CD8-positive, alpha-beta memory T cell (primary cell): ENCODE data around the gene SLC22A3. TPM values are rescaled to one million over a fixed set of nuclear protein-coding genes. Genes with fewer than 3 reads are reported as not detected.

ENCODE experiments used
- CTCF ChIA-PET: fragments of 350-600 bp; sonication (Branson Sonifier 250); formaldehyde crosslinking; loops from one replicate; lab custom pipeline; 2021; ENCODE audit warnings: antibody characterized with exemption; lab: Charles Lee
- POLR2A ChIA-PET: fragments of 350-600 bp; sonication (Branson Sonifier 250); formaldehyde crosslinking; loops from one replicate; lab custom pipeline; 2021; ENCODE audit warnings: antibody characterized with exemption; lab: Charles Lee
- DNase-seq, 5 donors: peaks; one replicate each; pipeline versions ENCODE4 v3.0.0 to v3.0.0-alpha.2; 2020 to 2022; ENCODE audit warnings: mixed read lengths in 1 of 5
- H3K27ac ChIP-seq: one replicate; pipeline ENCODE4 v1.7.0; 2013; ENCODE audit warnings: low read depth, mild to moderate bottlenecking, low read length, moderate library complexity
- H3K27me3 ChIP-seq: 2 replicates; pipeline ENCODE4 v1.7.0; 2013; ENCODE audit warnings: low read length, mild to moderate bottlenecking; ENCODE audit not compliant: insufficient read depth, poor library complexity, severe bottlenecking
- H3K36me3 ChIP-seq: 2 replicates; pipeline ENCODE4 v1.7.0; 2013; ENCODE audit warnings: mild to moderate bottlenecking, low read length, moderate library complexity; ENCODE audit not compliant: insufficient read depth
- H3K4me1 ChIP-seq: 2 replicates; pipeline ENCODE4 v1.7.0; 2013; ENCODE audit warnings: mild to moderate bottlenecking, low read length, moderate library complexity; ENCODE audit not compliant: insufficient read depth
- H3K4me3 ChIP-seq: 2 replicates; pipeline ENCODE4 v1.7.0; 2013; ENCODE audit warnings: mild to moderate bottlenecking, low read length
- H3K9me3 ChIP-seq: 2 replicates; pipeline ENCODE4 v1.7.0; 2013; ENCODE audit warnings: mild to moderate bottlenecking, low read length
- H3K27ac Mint-ChIP-seq, 8 donors: one replicate each; pipeline ENCODE4 v1.8.0; 2020 to 2021; ENCODE audit warnings: mixed read lengths in 8 of 8, mild to moderate bottlenecking in 6 of 8, inconsistent platforms in 3 of 8, moderate library complexity in 3 of 8
- H3K27me3 Mint-ChIP-seq, 2 donors: one replicate each; pipeline ENCODE4 v1.8.0; 2020 to 2021; ENCODE audit warnings: mixed read lengths in 2 of 2, mild to moderate bottlenecking in 1 of 2, moderate library complexity in 1 of 2
- H3K36me3 Mint-ChIP-seq, 3 donors: one replicate each; pipeline ENCODE4 v1.8.0; 2020 to 2021; ENCODE audit warnings: mixed read lengths in 3 of 3, inconsistent platforms in 1 of 3, mild to moderate bottlenecking in 1 of 3
- H3K4me1 Mint-ChIP-seq, 3 donors: one replicate each; pipeline ENCODE4 v1.8.0; 2020 to 2021; ENCODE audit warnings: mixed read lengths in 3 of 3, inconsistent platforms in 1 of 3, mild to moderate bottlenecking in 1 of 3
- H3K4me3 Mint-ChIP-seq, 7 donors: one replicate each; pipeline ENCODE4 v1.8.0; 2020 to 2021; ENCODE audit warnings: mixed read lengths in 7 of 7, mild to moderate bottlenecking in 6 of 7, moderate library complexity in 4 of 7, inconsistent platforms in 2 of 7
- H3K9me3 Mint-ChIP-seq, 5 donors: one replicate each; pipeline ENCODE4 v1.8.0; 2020 to 2022; ENCODE audit warnings: mixed read lengths in 5 of 5, mild to moderate bottlenecking in 3 of 5, moderate library complexity in 2 of 5, inconsistent platforms in 1 of 5
- polyA plus RNA-seq: library from polyadenylated mRNA; unstranded; fragments of 300-500 nt; fragmentation: Illumina TruSeq; gene quantifications from one replicate; pipeline ENCODE4 v1.2.3, GENCODE V29; 2021
- total RNA-seq, 2 experiments: library from RNA; stranded (reverse); gene quantifications; one replicate each; pipeline ENCODE4 v1.2.3, GENCODE V29; 2021

Gene SLC22A3
- total and polyA plus RNA-seq, 3 experiments from 2014 or later, result not detected

DNA sequence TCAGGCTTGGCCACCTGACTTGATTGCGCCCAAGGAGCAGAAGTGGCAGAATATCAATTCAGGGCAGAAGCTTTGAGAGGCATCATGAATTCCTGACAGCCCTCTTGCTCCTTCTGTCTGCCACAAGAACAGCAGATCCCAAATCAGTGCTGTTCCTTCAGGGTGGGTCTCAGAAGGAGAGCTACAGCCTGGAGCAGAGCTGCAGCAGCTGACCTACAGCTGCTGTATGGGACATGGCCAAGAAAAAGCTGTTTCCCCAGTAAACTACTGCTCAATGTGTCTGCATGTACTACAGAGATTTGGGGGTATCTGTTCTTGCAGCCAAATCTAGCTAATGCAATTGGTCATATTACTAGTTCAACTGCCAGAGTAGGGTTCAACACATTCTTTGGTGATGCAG, 69.0 kb downstream of the SLC22A3 start:
- H3K9me3 ChIP-seq, result no peaks in the 10 kb centered on the region
- H3K27ac ChIP-seq, result no peak overlapping the region
- no peaks in the 10 kb centered on the region for H3K36me3 ChIP-seq
- ChIA-PET POLR2A (no interaction called here), CTCF (no interaction called here)
- H3K27me3 ChIP-seq, result no peaks in the 10 kb centered on the region
- Mint-ChIP-seq H3K27ac (no peak overlapping the region), H3K9me3 (peaks cover 0 to 1% (median 0%) of the 10 kb centered on the region in 5 donors), H3K4me3 (no peak overlapping the region), H3K36me3 (peaks cover 0 to 9% (median 0%) of the 10 kb centered on the region in 3 donors), H3K27me3 (peaks cover 21 to 23% of the 10 kb centered on the region in 2 donors), H3K4me1 (no peaks in the 10 kb centered on the region)
- no peak for DNase-seq
- no peak overlapping the region for H3K4me3 ChIP-seq
- H3K4me1 ChIP-seq, result no peaks in the 10 kb centered on the region

GRCh38 chr6:160417550-160417949, 69.4 kb downstream of the SLC22A3 start:
- CTCF ChIA-PET, result no interaction called here
- H3K9me3 Mint-ChIP-seq, result peaks cover 0 to 5% (median 0%) of the 10 kb centered on the region in 5 donors
- H3K9me3 ChIP-seq, result no peaks in the 10 kb centered on the region
- peaks cover 0 to 12% (median 0%) of the 10 kb centered on the region in 3 donors for H3K36me3 Mint-ChIP-seq
- no peaks in the 10 kb centered on the region for H3K4me1 Mint-ChIP-seq
- H3K4me1 ChIP-seq, result no peaks in the 10 kb centered on the region
- no peak overlapping the region for H3K27ac Mint-ChIP-seq
- H3K27ac ChIP-seq, result no peak overlapping the region
- no peak overlapping the region for H3K4me3 Mint-ChIP-seq
- no peak overlapping the region for H3K4me3 ChIP-seq
- POLR2A ChIA-PET, result no interaction called here
- no peak for DNase-seq
- H3K27me3 ChIP-seq, result no peaks in the 10 kb centered on the region
- H3K27me3 Mint-ChIP-seq, result peaks cover 21 to 23% of the 10 kb centered on the region in 2 donors
- H3K36me3 ChIP-seq, result no peaks in the 10 kb centered on the region

DNA sequence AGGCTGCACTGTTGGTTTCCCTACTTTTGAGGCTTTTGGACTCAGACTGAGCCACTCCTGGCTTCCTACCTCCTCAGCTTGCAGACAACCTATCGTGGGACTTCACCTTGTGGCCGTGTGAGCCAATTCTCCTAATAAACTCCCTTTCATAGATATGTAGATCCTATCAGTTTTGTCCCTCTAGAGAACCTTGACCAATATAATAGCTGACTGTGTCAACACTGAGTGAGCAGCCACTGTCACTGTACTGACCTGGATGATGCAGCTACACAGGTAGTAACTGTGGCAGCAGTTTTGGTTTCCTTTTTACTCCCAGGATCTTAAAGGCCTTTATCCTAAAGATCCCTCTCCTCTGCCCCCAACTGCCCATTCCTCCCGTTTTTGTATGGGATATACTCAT, 70.2 kb downstream of the SLC22A3 start:
- H3K9me3 Mint-ChIP-seq, result peaks cover 0 to 5% (median 0%) of the 10 kb centered on the region in 5 donors
- Histone ChIP-seq H3K9me3 (no peaks in the 10 kb centered on the region), H3K27me3 (no peaks in the 10 kb centered on the region), H3K36me3 (no peaks in the 10 kb centered on the region), H3K4me3 (no peak overlapping the region), H3K4me1 (no peaks in the 10 kb centered on the region), H3K27ac (no peak overlapping the region)
- H3K27ac Mint-ChIP-seq, result peak overlapping the region in 1 of 8 donors; percentile 24
- no peak overlapping the region for H3K4me3 Mint-ChIP-seq
- no peaks in the 10 kb centered on the region for H3K4me1 Mint-ChIP-seq
- DNase-seq, result no peak
- ChIA-PET CTCF (no interaction called here), POLR2A (interaction anchor here (1.0 kb wide), 1 partner anchor 692 kb away, joined by 3 read pairs; no protein-coding TSS in a partner anchor)
- peaks cover 18 to 20% of the 10 kb centered on the region in 2 donors for H3K27me3 Mint-ChIP-seq
- peaks cover 0 to 12% (median 0%) of the 10 kb centered on the region in 3 donors for H3K36me3 Mint-ChIP-seq

DNA sequence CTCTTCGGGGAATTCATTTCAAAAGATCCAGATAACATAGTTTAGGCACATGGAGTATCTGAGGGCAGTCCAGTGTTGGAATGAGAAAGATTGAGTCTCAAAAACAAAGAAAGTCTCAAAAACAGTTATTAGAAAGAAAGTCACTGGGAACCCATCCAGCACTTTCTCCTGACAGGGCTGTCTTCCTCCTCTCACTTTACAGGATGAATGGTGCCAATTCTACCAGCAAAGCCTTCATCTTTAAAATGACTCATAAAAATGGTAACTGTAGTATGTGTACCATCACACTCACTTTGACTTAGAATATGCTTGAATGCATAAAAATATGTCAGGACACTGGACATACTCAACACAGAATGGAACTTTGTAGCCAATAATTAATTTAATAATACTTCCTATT, 71.3 kb downstream of the SLC22A3 start:
- H3K27ac ChIP-seq, result no peak overlapping the region
- POLR2A ChIA-PET, result no interaction called here
- CTCF ChIA-PET, result no interaction called here
- no peaks in the 10 kb centered on the region for H3K9me3 ChIP-seq
- Mint-ChIP-seq H3K36me3 (peaks cover 0 to 8% (median 0%) of the 10 kb centered on the region in 3 donors), H3K4me1 (no peaks in the 10 kb centered on the region), H3K27ac (no peak overlapping the region), H3K4me3 (no peak overlapping the region), H3K27me3 (peaks cover 12 to 18% of the 10 kb centered on the region in 2 donors), H3K9me3 (peaks cover 0 to 5% (median 2%) of the 10 kb centered on the region in 5 donors)
- H3K4me3 ChIP-seq, result no peak overlapping the region
- H3K36me3 ChIP-seq, result no peaks in the 10 kb centered on the region
- H3K27me3 ChIP-seq, result no peaks in the 10 kb centered on the region
- no peaks in the 10 kb centered on the region for H3K4me1 ChIP-seq
- DNase-seq, result no peak

DNA sequence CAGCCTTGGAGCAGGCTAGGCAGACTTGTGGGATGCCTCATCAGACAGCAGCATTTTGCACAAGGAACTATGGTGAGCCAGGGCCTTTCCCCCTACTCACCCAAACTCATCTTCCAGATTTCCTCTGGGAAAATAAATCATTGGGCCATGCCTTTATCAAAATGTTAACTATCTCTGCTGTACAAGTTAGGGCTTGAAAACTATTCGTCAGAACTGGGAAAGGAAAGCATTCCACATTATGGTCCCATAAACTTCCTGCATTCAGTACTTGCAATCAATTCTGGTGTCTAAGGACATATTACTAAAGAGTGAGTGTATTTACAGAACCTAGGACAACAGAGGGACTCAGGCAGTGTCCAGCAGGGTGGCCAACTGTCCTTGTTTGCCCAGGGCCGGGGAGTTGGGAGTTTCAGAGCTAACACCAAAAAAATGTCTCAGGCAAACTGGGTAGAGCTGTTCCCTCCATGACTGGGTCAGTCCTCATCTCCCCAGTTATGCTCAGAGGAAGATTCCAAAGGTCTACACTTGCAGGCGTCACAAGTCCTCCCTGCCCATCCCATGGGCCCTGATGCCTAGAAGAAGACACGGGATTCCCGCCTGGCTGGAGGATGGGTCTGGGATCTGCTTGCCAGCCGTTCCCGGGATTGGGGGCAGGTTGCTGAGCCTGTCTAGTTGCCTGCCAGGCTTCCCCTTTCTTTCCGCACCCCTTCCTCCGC, 72.2 kb downstream of the SLC22A3 start:
- ChIA-PET CTCF (no interaction called here), POLR2A (no interaction called here)
- no peak for DNase-seq
- Mint-ChIP-seq H3K4me1 (no peaks in the 10 kb centered on the region), H3K4me3 (no peak overlapping the region), H3K27ac (no peak overlapping the region), H3K27me3 (peaks cover 5 to 15% of the 10 kb centered on the region in 2 donors), H3K36me3 (peaks cover 0 to 8% (median 0%) of the 10 kb centered on the region in 3 donors), H3K9me3 (peaks cover 0 to 5% (median 2%) of the 10 kb centered on the region in 5 donors)
- Histone ChIP-seq H3K27ac (no peak overlapping the region), H3K27me3 (no peaks in the 10 kb centered on the region), H3K36me3 (no peaks in the 10 kb centered on the region), H3K9me3 (no peaks in the 10 kb centered on the region), H3K4me1 (no peaks in the 10 kb centered on the region), H3K4me3 (no peak overlapping the region)

DNA sequence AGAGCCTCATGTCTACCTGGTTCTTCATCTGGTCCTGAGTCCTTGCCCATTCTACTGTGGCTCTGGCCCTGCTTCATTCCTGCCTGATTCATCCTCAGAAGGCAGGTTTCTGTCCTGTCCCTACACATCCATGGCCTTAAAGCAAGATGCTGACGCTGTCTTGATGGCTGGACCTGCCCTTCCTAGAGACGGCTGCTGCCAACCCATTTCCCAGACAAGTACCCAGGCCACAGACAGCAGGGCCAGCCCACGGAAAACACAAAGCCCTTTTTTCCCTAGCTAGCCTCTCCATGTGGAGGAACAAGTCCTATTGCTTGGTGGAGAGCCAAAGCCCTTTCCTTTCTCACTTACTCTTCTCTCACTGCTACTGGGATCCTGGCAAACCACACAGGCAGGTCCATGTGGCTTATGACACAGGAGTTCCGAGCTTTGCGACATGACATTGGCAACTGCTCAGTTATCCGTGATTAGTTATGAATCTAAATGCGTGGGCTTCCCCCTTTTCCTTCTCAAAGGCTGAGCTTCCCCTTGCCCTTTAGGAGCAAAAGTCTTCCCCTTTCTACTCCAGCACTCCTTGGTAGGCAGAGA, 72.9 kb downstream of the SLC22A3 start:
- H3K4me3 Mint-ChIP-seq, result no peak overlapping the region
- CTCF ChIA-PET, result no interaction called here

DNA sequence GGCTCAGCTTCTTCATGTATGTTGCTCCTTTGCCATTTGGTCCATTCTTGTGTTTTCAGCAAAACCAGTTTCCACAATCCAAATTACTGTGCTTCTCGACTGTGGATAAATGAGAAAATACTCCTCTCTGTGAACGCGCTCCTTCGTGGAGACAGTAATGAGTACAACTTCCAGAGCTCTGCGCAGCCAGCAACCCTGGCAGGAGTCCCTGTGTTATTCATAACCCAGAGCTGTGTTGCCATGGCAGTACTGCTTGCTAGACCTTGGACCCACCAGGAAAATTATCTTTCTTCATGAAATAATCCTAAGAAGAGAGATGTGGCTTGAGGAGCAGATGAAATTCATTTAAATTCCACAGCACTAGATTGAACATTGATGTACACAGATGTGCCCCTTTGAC, 73.7 kb downstream of the SLC22A3 start:
- peaks cover 0 to 8% (median 0%) of the 10 kb centered on the region in 3 donors for H3K36me3 Mint-ChIP-seq
- H3K9me3 Mint-ChIP-seq, result peaks cover 0 to 5% (median 2%) of the 10 kb centered on the region in 5 donors
- H3K27ac ChIP-seq, result no peak overlapping the region
- peaks cover 6 to 9% (median 8%) of the 10 kb centered on the region in 3 donors for H3K4me1 Mint-ChIP-seq
- H3K9me3 ChIP-seq, result no peaks in the 10 kb centered on the region
- no peak overlapping the region for H3K27ac Mint-ChIP-seq
- no peak overlapping the region for H3K4me3 Mint-ChIP-seq
- DNase-seq, result no peak
- POLR2A ChIA-PET, result no interaction called here
- CTCF ChIA-PET, result no interaction called here
- H3K4me3 ChIP-seq, result no peak overlapping the region
- H3K27me3 ChIP-seq, result no peaks in the 10 kb centered on the region
- peaks cover 8% of the 10 kb centered on the region for H3K4me1 ChIP-seq
- H3K27me3 Mint-ChIP-seq, result peaks cover 10 to 15% of the 10 kb centered on the region in 2 donors
- no peaks in the 10 kb centered on the region for H3K36me3 ChIP-seq

More for the DNA sequence above, 72.9 kb downstream of the SLC22A3 start:
- H3K27ac ChIP-seq, result no peak overlapping the region
- DNase-seq, result no peak
- no peak overlapping the region for H3K4me3 ChIP-seq
- no peaks in the 10 kb centered on the region for H3K9me3 ChIP-seq
- Mint-ChIP-seq H3K4me1 (peaks cover under 1 to 1% (median 1%) of the 10 kb centered on the region in 3 donors), H3K36me3 (peaks cover 0 to 8% (median 0%) of the 10 kb centered on the region in 3 donors), H3K9me3 (peaks cover 0 to 5% (median 2%) of the 10 kb centered on the region in 5 donors), H3K27ac (peak overlapping the region in 1 of 8 donors; percentile 6), H3K27me3 (peaks cover 3 to 10% of the 10 kb centered on the region in 2 donors)
- POLR2A ChIA-PET, result no interaction called here
- peaks cover 2% of the 10 kb centered on the region for H3K4me1 ChIP-seq
- H3K27me3 ChIP-seq, result no peaks in the 10 kb centered on the region
- H3K36me3 ChIP-seq, result no peaks in the 10 kb centered on the region

- no peak for DNase-seq
- Histone ChIP-seq H3K36me3 (no peaks in the 10 kb centered on the region), H3K9me3 (no peaks in the 10 kb centered on the region), H3K27me3 (peaks cover 5% of the 10 kb centered on the region), H3K27ac (no peak overlapping the region), H3K4me1 (peaks cover 8% of the 10 kb centered on the region), H3K4me3 (no peak overlapping the region)
- peaks cover 0 to 5% (median 2%) of the 10 kb centered on the region in 5 donors for H3K9me3 Mint-ChIP-seq
- peaks cover 14 to 32% of the 10 kb centered on the region in 2 donors for H3K27me3 Mint-ChIP-seq
- peaks cover 6 to 11% (median 8%) of the 10 kb centered on the region in 3 donors for H3K4me1 Mint-ChIP-seq
- H3K27ac Mint-ChIP-seq, result no peak overlapping the region
- H3K36me3 Mint-ChIP-seq, result peaks cover 0 to 8% (median 0%) of the 10 kb centered on the region in 3 donors
- ChIA-PET CTCF (no interaction called here), POLR2A (no interaction called here)
- no peak overlapping the region for H3K4me3 Mint-ChIP-seq
These were observed 76.1 kb downstream of the SLC22A3 start for GRCh38 chr6:160424256-160424655.
